ENCODE data around the gene AKT1. TPM values are rescaled to one million over a fixed set of nuclear protein-coding genes. Genes with fewer than 3 reads are reported as not detected.
A peak's percentile ranks its signal among the peaks of the same experiment; 100 is the strongest.
"Not testable (repeated sequence)": the region's sequence is repeated elsewhere in the genome, so short reads cannot be mapped to it uniquely, and the experiment has no call there.

The AKT1 gene
- total and polyA plus RNA-seq, 5 experiments from 2014 or later = 8.9 to 95.7 (median 33.4) TPM

DNA sequence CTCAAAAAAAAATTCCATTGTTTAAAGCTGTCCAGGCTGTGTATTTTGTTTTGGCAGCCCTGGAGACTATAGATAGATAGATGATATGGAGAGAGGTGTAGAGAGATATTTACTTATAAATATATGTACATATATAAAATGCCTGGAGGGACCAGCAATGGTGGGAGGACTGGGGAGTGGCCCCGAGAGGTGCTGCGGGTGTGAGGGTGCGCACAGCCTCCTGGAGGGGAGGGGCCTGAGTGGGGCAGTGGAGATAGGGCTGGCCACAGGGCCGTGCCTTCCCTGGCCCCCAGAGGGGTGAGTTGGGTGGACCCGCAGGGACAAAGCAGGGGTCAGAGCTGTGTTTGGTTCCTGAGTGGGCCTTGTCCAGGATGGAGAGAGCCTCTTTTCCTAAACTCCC lies 65.1 kb downstream of the AKT1 start:
- Mint-ChIP-seq H3K4me1 (peaks cover 0 to 3% (median 0%) of the 10 kb centered on the region in 4 donors), H3K9me3 (no peaks in the 10 kb centered on the region), H3K27ac (peak overlapping the region in 1 of 10 donors; percentile 28), H3K4me3 (no peak overlapping the region), H3K27me3 (no peaks in the 10 kb centered on the region), H3K36me3 (no peaks in the 10 kb centered on the region)
- ATAC-seq (no peak), DNase-seq (no peak)
- POLR2A ChIA-PET = no interaction called here

DNA sequence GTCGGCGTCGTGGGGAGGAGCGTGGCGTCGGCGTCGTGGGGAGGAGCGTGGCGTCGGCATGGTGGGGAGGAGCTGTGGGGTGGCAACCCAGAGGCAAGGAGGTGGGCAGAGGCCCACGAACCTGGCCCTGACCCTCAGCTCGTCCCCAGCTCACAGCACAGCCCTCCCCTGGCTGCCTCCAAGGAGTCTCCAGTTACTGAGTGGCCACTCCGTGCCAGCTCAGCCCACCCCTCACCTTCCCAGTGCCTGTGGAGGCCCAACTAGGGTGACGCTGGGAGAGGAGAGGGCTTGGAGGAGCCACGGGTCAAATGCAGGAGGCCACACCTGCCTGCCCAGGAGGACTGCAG lies 65.7 kb downstream of the AKT1 start:
- DNase-seq (no peak), ATAC-seq (no peak)
- Mint-ChIP-seq H3K9me3 (no peaks in the 10 kb centered on the region), H3K27me3 (no peaks in the 10 kb centered on the region), H3K4me3 (no peak overlapping the region), H3K27ac (no peak overlapping the region), H3K4me1 (peaks cover 0 to 3% (median under 1%) of the 10 kb centered on the region in 4 donors), H3K36me3 (no peaks in the 10 kb centered on the region)
- POLR2A ChIA-PET = no interaction called here

DNA sequence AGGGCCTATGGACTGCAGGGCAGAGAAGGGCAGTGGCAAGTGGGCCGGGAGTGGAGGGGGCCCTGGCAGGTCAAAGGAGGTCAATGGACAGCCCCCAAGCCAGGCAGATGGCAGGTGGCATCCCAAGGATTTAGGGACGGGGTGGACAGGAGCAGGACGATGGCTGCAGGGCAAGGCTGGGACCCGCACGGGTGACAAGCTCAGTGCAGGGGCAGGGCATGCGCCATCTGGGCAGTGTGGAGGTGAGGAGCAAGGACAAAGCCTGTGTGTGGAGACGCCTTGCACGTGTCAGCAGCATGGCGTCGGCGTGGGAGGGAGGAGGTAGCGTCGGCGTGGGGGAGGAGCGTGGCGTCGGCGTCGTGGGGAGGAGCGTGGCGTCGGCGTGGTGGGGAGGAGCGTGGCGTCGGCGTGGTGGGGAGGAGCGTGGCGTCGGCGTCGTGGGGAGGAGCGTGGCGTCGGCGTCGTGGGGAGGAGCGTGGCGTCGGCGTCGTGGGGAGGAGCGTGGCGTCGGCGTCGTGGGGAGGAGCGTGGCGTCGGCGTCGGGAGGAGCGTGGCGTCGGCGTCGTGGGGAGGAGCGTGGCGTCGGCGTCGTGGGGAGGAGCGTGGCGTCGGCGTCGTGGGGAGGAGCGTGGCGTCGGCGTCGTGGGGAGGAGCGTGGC lies 66.2 kb downstream of the AKT1 start:
- Mint-ChIP-seq H3K27ac (peak overlapping the region in 2 of 10 donors; percentile 71 to 79), H3K4me3 (peak overlapping the region in 1 of 10 donors; percentile 34)
- H3K4me1 Mint-ChIP-seq, H3K36me3 Mint-ChIP-seq, DNase-seq, H3K27me3 Mint-ChIP-seq, ATAC-seq, H3K9me3 Mint-ChIP-seq, POLR2A ChIA-PET: not testable (repeated sequence)

- H3K36me3 Mint-ChIP-seq = no peaks in the 10 kb centered on the region
- ATAC-seq = no peak
- H3K9me3 Mint-ChIP-seq = no peaks in the 10 kb centered on the region
- peaks cover 0 to 5% (median 3%) of the 10 kb centered on the region in 4 donors for H3K4me1 Mint-ChIP-seq
- POLR2A ChIA-PET = no interaction called here
- DNase-seq = no peak
- H3K27me3 Mint-ChIP-seq = no peaks in the 10 kb centered on the region
- no peak overlapping the region for H3K4me3 Mint-ChIP-seq
- H3K27ac Mint-ChIP-seq = peak overlapping the region in 1 of 10 donors; percentile 79
These were observed 66.9 kb downstream of the AKT1 start for GRCh38 chr14:104728631-104729030.

DNA sequence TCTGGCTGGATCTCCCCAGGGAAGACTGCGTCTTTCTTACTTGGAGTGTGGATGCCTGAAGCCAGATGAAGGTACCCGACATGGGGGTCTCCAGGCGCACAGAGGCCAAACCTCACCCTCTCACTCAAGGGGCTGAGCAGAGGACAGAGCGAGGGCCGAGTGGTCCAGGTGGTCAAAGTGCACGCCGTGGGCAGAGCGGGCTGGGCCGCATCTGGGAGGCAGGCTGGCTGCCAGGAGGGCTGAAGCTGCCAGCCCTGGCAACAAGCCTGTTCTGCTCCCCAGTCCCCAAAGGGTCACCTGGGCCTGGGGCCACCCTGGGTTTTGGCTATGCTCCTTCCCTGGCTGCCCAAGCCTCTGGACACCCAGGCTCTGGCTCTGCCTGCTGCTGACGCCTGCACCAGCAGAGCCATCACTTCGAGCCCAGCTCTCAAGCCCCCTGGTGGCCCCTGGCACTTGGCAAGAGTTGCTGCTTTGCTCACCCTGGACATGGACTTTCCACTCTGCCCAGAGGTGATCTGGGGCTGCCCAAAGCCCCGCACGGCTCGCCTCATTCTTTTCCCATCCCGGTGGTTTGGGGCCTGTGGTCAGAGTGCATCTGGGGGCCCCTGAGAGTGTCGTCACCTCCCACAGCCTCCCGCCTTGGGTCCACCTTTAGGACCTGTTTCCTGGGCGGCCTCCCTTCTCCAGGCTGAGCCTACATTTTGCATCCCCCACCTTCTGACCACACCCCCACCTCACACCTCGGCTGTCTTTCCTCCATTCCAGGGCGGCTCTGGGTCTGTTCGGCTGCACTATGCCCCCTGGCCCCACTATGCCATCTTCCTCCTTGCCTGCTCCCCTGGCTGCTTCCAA lies 68.7 kb downstream of the AKT1 start:
- Mint-ChIP-seq H3K36me3 (no peaks in the 10 kb centered on the region), H3K4me3 (peak overlapping the region in 3 of 10 donors; percentile 11 to 65 (median 51)), H3K4me1 (peaks cover 0 to 5% (median 3%) of the 10 kb centered on the region in 4 donors), H3K27ac (peak overlapping the region in 1 of 10 donors; percentile 79), H3K9me3 (no peaks in the 10 kb centered on the region), H3K27me3 (no peaks in the 10 kb centered on the region)
- no peak for DNase-seq
- no peak for ATAC-seq
- POLR2A ChIA-PET = no interaction called here

DNA sequence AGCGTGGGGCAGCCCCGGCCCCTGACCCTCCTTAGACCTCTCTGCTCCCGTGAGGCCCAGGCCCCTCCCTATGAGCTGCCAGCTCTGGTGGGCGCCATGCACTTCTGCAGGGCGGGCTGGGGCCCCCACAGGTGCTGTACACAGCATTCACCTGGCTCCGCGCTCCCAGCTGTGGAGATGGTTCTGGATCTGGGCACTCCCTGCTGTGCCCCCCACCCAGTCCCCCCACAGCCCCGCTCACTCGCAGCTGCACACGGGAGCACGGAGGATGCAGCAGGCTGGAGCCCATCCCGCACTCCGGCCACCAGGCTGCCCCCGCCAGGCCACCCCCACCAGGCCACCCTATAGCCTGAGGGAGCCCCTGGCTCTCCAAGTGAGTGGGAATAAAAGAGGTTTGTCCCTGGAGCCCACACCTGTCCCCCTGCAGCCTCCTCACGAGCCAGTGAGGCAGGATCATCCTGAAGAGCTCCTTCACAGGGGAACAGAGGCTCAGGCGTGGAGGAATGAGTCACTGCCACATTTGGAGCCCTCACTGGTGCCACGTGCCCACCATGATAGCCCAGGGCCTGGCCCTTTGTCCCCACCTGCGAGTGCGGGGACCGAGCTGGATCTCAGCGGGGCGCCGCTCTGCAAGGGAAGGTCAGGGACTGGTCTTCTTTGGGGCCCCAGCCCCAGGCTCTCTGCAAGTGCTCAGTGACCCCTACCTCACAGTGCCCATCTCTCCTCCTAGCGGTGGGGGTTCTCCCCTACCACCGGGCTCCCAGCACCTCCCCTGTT lies 69.6 kb downstream of the AKT1 start:
- DNase-seq (no peak), ATAC-seq (no peak)
- H3K4me3 Mint-ChIP-seq = peak overlapping the region in 6 of 10 donors; percentile 40 to 67 (median 50)
- H3K36me3 Mint-ChIP-seq = no peaks in the 10 kb centered on the region
- no peak overlapping the region for H3K27ac Mint-ChIP-seq
- no peaks in the 10 kb centered on the region for H3K9me3 Mint-ChIP-seq
- H3K4me1 Mint-ChIP-seq = peaks cover 0 to 5% (median 3%) of the 10 kb centered on the region in 4 donors
- H3K27me3 Mint-ChIP-seq = no peaks in the 10 kb centered on the region
- POLR2A ChIA-PET = interaction anchor here (1.1 kb wide), 1 partner anchor 60 kb away, joined by 3 read pairs; no protein-coding TSS in a partner anchor

GRCh38 chr14:104724981-104725771 lies 70.4 kb downstream of the AKT1 start:
- H3K27me3 Mint-ChIP-seq = no peaks in the 10 kb centered on the region
- no peaks in the 10 kb centered on the region for H3K9me3 Mint-ChIP-seq
- H3K36me3 Mint-ChIP-seq = no peaks in the 10 kb centered on the region
- POLR2A ChIA-PET = interaction anchor here (1.0 to 1.1 kb wide), 3 partner anchors 28 to 59 kb away, joined by 3 read pairs; no protein-coding TSS in a partner anchor
- H3K27ac Mint-ChIP-seq = peak overlapping the region in 2 of 10 donors; percentile 4 to 11
- H3K4me3 Mint-ChIP-seq = peak overlapping the region; percentile 39 to 69 (median 58)
- ATAC-seq = no peak
- DNase-seq = no peak
- H3K4me1 Mint-ChIP-seq = peaks cover 0 to 5% (median 3%) of the 10 kb centered on the region in 4 donors

DNA sequence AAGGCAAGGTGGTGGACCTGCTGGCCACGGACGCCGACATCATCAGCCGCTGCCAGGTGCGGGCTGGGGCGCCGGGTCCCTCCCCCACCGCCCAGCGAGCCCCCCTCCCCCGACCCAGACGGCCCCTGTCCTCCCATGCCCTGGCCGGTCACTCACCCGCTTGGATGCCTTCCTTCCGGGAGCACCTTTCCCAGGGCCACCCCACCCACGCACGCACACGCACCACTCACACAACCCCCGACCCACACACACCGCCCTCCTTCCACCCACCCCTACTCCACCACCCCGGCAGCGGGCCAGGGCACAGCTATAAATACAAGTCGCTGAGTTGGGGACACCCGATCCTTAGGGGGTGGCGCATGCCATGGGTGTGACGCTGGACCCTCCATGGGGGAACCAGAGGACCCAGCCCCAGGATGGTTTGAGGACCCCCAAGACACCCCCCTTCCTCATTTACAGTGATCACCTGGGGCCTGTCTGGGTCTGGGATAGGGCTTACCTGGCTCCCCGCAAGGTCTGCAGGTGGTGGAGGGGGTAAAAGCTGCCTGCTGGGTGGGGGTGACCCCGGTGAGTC lies 71.1 kb downstream of the AKT1 start:
- Mint-ChIP-seq H3K36me3 (peaks cover 0 to 3% (median 0%) of the 10 kb centered on the region in 3 donors), H3K4me1 (peaks cover 0 to 5% (median 4%) of the 10 kb centered on the region in 4 donors), H3K27ac (peak overlapping the region in 1 of 10 donors; percentile 7), H3K27me3 (no peaks in the 10 kb centered on the region), H3K9me3 (no peaks in the 10 kb centered on the region), H3K4me3 (peak overlapping the region; percentile 33 to 69 (median 50))
- POLR2A ChIA-PET = interaction anchor here (1.0 kb wide), 2 partner anchors 28 to 30 kb away, joined by 3 read pairs; no protein-coding TSS in a partner anchor
- peak; percentile 34 to 36 for ATAC-seq
- peak in 3 of 10 donors; percentile 10 to 28 (median 11) for DNase-seq

GRCh38 chr14:104723651-104724406 lies 71.7 kb downstream of the AKT1 start, which contains the start of gene ADSS1:
TSS of gene ADSS1 (plus strand) at chr14:104724229. CDS start at chr14:104724271, 42 bp downstream.
- peak within 1 kb of the TSS in 2 of 10 donors; percentile 7 to 29 for H3K27ac Mint-ChIP-seq
- ATAC-seq (peak; percentile 75 to 77), DNase-seq (peak; percentile 26 to 77 (median 62))
- H3K9me3 Mint-ChIP-seq = no peaks in the 10 kb centered on the region
- H3K4me1 Mint-ChIP-seq = peaks cover 0 to 5% (median 4%) of the 10 kb centered on the region in 4 donors
- H3K27me3 Mint-ChIP-seq = no peaks in the 10 kb centered on the region
- POLR2A ChIA-PET = interaction anchor here (1.2 to 2.3 kb wide), 3 partner anchors 28 to 102 kb away, joined by 4 to 7 read pairs (median 6); partner anchors contain the start of gene SIVA1
- peaks cover 0 to 3% (median 0%) of the 10 kb centered on the region in 3 donors for H3K36me3 Mint-ChIP-seq
- H3K4me3 Mint-ChIP-seq = peak within 1 kb of the TSS; percentile 39 to 77 (median 60)

DNA sequence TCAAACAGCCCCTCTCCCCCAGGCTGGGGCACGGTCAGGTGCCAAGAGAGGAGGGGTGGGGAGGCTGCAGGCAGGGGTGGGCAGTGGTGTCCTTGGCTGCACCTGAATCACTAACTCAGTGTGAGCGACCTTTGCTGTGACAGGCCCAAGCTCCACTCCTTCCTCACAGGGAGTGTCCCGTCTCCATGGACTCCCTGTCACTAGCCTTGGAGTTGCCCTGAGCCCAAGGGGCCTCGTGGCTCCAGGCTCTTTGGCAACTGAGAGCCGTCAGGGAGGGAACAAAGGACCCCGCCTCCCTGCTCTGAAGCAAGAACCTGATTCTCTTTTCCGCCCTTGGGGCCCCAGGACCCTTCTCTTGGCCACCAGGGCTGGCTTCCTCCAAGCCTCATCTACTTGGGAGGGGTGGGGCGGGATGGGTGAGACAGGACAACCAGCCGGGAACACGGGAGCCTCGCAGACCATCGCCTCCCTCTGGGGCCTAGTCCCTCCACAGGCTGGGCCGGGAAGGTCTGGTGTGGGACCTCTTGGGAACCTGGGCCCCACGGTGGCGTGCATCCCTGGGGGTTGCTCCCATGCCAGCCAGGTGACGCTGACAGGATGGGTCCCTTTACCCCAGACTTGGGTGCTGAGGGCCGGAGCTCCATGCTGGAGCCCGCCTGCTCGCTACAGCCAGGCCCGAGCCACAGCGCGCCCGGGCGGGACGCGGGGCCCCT lies 72.5 kb downstream of the AKT1 start:
- H3K9me3 Mint-ChIP-seq = no peaks in the 10 kb centered on the region
- peak overlapping the region in 5 of 10 donors; percentile 8 to 70 (median 47) for H3K4me3 Mint-ChIP-seq
- H3K36me3 Mint-ChIP-seq = peaks cover 0 to 3% (median 0%) of the 10 kb centered on the region in 3 donors
- DNase-seq (no peak), ATAC-seq (no peak)
- peak overlapping the region in 1 of 10 donors; percentile 25 for H3K27ac Mint-ChIP-seq
- H3K4me1 Mint-ChIP-seq = peaks cover 0 to 5% (median 4%) of the 10 kb centered on the region in 4 donors
- POLR2A ChIA-PET = interaction anchor here (1.0 to 2.3 kb wide), 4 partner anchors 24 to 102 kb away, joined by 3 to 7 read pairs (median 5); partner anchors contain the start of gene SIVA1
- no peaks in the 10 kb centered on the region for H3K27me3 Mint-ChIP-seq

All from naive thymus-derived CD8-positive, alpha-beta T cell (primary cell).